HG03095 (cell line): Measurements from ENCODE around the gene ZNF672.
"Not testable (repeated sequence)": the region's sequence is repeated elsewhere in the genome, so short reads cannot be mapped to it uniquely, and the experiment has no call there.

Experiments used
- ATAC-seq: cut with Tn5 transposase; IDR thresholded peaks from one replicate; pipeline ENCODE4 v1.9.1; 2021; ENCODE audit warnings: moderate library complexity; ENCODE audit not compliant: unreplicated experiment

ZNF672 gene

DNA sequence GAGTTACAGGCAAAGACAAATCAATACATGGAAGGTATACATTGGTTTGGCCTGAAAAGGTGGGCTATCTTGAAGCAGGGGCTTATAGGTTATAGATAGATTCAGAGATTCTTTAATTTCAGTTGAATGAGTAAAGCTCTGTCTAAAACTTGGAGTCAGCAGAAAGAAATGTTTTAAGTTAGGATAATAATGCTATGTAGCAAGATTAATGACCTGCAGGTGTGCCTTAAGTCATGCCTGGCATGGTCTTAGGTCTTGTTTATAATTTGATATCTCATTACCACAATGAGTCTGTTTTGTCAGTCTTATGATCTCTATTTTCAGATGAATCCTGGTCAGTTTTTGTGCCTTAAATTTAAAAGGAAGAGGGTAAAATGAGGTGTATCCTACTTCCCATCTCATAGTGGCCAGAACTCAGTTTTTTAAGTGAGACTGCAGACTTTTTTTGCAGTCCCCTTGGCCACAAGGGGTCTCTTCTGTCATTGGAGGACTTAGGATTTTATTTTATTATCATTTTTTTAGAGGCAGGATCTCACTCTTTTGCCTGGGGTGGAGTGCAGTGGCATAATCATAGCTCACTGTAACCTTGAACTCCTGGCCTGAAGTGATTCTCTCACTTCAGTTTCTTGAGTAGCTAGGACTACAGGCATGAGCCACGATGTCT, 46.7 kb downstream of the ZNF672 start:
- no peak for ATAC-seq

DNA sequence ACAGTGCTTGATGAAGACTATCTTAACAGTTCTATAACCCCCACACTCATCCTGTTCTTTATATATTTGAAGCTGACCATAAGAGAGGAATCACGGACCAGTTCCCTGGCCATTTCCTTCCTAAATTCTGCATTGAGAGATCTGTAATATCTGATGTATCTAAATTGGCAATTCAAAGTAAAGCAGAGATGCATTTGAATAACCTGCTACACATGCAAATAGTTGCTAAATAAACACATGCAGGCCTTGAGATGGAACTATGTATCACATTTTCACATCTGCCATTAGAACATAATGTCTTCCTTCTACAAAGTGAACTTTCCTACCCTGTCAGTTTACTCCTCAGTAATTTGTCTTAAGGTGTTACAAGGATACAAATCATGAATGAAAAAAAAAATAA, 47.6 kb downstream of the ZNF672 start:
- ATAC-seq = no peak

GRCh38 chr1:248886237-248886895, 48.3 kb downstream of the ZNF672 start:
- no peak for ATAC-seq

DNA sequence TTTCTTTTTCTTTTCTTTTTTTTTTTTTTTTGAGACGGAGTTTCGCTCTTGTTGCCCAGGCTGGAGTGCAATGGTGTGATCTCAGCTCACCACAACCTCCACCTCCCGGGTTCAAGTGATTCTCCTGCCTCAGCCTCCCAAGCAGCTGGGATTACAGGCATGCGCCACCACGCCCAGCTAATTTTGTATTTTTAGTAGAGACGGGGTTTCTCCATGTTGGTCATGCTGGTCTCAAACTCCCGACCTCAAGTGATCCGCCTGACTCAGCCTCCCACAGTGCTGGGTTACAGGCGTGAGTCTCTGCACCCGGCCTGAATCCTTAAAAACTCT, 51.9 kb downstream of the ZNF672 start:
- not testable (repeated sequence) for ATAC-seq

DNA sequence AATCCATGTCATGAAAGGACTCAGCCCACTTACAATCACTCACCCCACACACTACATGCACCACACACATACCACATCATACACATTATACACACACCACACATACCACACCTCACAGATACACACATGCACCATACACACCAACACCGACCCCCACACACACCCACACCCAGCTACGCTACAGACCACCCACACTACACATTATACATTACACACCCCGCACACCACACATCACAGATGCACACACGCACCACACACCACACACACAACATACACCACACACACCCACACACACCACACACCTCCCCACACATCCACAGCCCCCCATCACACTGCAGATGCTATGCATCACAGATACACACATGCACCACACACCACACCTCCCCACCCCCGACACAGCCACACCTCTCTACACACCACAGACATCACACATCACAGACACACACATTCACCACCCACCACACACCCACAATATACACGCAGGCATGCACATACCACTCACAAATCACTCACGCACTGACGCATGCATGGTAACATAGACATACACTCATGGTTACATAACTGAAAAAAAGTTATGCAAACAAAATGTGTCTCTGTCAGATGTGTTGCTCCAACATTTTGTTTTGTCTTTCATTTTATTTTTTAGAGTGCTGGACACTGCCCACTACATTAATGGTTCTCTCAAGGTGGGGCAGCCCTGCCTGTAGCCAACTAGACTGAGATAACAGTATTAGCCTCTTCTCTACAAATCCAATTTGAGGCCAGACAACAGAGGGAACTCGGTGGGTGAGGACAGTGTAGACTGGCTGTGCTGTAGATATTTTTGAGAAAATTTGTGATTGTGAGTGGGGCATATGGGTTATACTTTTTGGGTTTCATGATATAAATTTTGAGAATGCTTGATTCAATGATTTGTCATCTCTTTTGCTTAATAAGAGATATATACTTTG, 52.8 kb downstream of the ZNF672 start:
- ATAC-seq = no peak

GRCh38 chr1:248891758-248892157, 53.7 kb downstream of the ZNF672 start:
- ATAC-seq = no peak

- ATAC-seq = no peak
Observed at GRCh38 chr1:248892590-248892989, 54.6 kb downstream of the ZNF672 start.

- ATAC-seq = no peak
Observed at GRCh38 chr1:248894837-248895236, 56.8 kb downstream of the ZNF672 start.

DNA sequence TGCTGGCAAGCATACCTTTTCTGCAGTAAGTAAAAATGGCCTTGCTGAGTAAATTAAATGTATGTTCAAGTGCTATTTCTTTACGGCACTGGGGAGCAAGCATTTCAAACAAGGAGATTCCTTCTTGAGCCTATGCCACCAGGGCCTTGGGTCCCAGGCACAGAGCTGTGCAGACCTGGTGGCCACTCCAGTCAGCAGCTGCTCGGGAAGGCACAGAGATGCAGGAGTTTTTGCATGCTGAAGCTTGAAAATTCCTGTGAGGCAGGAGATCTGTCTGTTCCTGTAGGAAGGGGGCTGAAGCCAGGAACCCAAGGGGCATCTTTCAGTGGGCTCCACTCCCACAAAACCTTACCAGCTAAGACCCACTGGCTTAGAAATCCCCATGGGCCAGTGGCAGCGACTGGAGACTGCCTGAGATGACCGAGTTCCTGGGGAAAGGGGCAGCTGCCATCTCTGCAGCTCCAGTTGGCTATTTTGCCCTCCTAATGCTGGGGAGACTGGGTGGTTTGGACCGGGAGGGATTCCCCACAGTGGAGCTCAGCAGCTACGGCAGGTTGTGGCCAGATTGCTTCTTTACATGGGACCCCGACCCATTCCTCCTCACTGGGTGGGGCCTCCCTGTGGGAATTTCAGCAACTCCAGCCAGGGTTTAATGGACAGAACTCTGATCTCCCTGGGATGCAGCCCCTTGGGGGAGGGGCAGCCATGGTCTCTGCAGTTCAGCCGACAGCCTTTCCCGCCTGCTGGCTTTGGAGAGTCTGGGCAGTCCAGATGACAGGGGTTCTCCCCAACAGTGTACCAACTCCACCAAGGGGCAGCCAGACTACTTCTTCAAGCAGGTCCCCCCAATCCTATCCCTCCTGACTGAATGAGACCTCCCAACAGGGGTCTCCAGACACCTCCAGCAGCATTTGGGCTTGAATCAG, 59.7 kb downstream of the ZNF672 start:
- ATAC-seq = no peak
